HepG2 (cell line): Measurements from ENCODE around the gene SLC1A2. TPM values are rescaled to one million over a fixed set of nuclear protein-coding genes. Genes with fewer than 3 reads are reported as not detected.

ENCODE experiments used
- ATAC-seq: fragments of 200-7000 bp; cut with Tn5 transposase; 3 replicates; pipeline ENCODE4 v1.9.1; 2020; ENCODE audit warnings: mild to moderate bottlenecking, moderate library complexity
- BruUV-seq: library from RNA; stranded (reverse); fragments of 400-500 nt; replicated peaks from 2 replicates; lab custom pipeline; 2021; lab: Mats Ljungman, UMichigan
- CTCF ChIA-PET: fragments of 300-600 bp; formaldehyde crosslinking; extraction: SDS; loops from one replicate; lab custom pipeline; 2021; ENCODE audit warnings: low total read pairs, inconsistent platforms, low intra/inter-chr PET ratio; lab: Yijun Ruan, JAX
- POLR2A ChIA-PET: fragments of 350-600 bp; sonication (Branson Sonifier 250); formaldehyde crosslinking; loops from one replicate; lab custom pipeline; 2020; ENCODE audit warnings: antibody characterized with exemption, inconsistent platforms; lab: Yijun Ruan, JAX
- DNase-seq: peaks from one replicate; pipeline ENCODE4 v3.0.0-alpha.2; 2015; ENCODE audit warnings: low spot score
- FAIRE-seq: peaks from 3 replicates; lab custom pipeline; 2011; peaks lifted over from hg19 to GRCh38; lab: Jason Lieb, UNC
- H2AFZ ChIP-seq: one replicate; pipeline ENCODE4 v1.6.1; 2011; ENCODE audit warnings: low read length, inconsistent platforms
- H3K27ac ChIP-seq: fragments of 300-600 bp; 3 replicates; pipeline ENCODE4 v1.8.0; 2011; ENCODE audit warnings: mixed run types, mild to moderate bottlenecking, mixed read lengths, low read length, inconsistent platforms; ENCODE audit not compliant: insufficient read depth; ENCODE audit errors: extremely low read length
- H3K27me3 ChIP-seq, 2 experiments: fragments of 200-600 bp in 1 of 2; 2 replicates in 1 of 2; 3 replicates in 1 of 2; pipeline versions ENCODE4 v1.6.0 to v1.8.0; 2011; ENCODE audit warnings: low read length in 2 of 2, mild to moderate bottlenecking in 2 of 2, moderate library complexity in 2 of 2, inconsistent platforms in 1 of 2; ENCODE audit not compliant: insufficient read depth in 2 of 2, control insufficient read depth in 1 of 2
- H3K36me3 ChIP-seq, 2 experiments: fragments of 200-600 bp in 1 of 2; replicated peaks in 1 of 2; 2 replicates in 1 of 2; 3 replicates in 1 of 2; pipeline versions ENCODE4 v1.5.1 to v1.8.0; 2011; ENCODE audit warnings: low read length in 2 of 2, inconsistent platforms in 1 of 2; ENCODE audit not compliant: insufficient read depth in 2 of 2, control insufficient read depth in 1 of 2
- H3K4me1 ChIP-seq: 2 replicates; pipeline ENCODE4 v1.5.1; 2012; ENCODE audit warnings: low read length, inconsistent platforms; ENCODE audit not compliant: insufficient read depth
- H3K4me2 ChIP-seq: 2 replicates; pipeline ENCODE4 v1.6.0; 2011; ENCODE audit warnings: low read depth, low read length, inconsistent platforms
- H3K4me3 ChIP-seq, 3 experiments: fragments of 200-600 bp in 1 of 3; sonication (generic), shearing (Covaris generic) in 1 of 3; replicated peaks in 1 of 3; 2 replicates each; pipeline ENCODE4 v1.5.1; 2011 to 2016; ENCODE audit warnings: low read length in 3 of 3, inconsistent platforms in 2 of 3, low read depth in 2 of 3, mild to moderate bottlenecking in 2 of 3, control low read depth in 1 of 3, mixed read lengths in 1 of 3; ENCODE audit not compliant: insufficient read depth in 1 of 3
- H3K79me2 ChIP-seq: one replicate; pipeline ENCODE4 v1.6.1; 2011; ENCODE audit warnings: low read length, inconsistent platforms; ENCODE audit not compliant: insufficient read depth
- H3K9ac ChIP-seq: 2 replicates; pipeline ENCODE4 v1.6.0; 2011; ENCODE audit warnings: mild to moderate bottlenecking, low read depth, low read length, inconsistent platforms; ENCODE audit not compliant: insufficient read depth
- H3K9me3 ChIP-seq: 2 replicates; pipeline ENCODE4 v1.5.1; 2012; ENCODE audit warnings: mild to moderate bottlenecking, low read length
- H4K20me1 ChIP-seq: 2 replicates; pipeline ENCODE4 v1.6.0; 2011; ENCODE audit warnings: inconsistent platforms, mild to moderate bottlenecking, low read length, moderate library complexity; ENCODE audit not compliant: insufficient read depth
- ADNP ChIP-seq: sonication (generic); formaldehyde crosslinking; IDR thresholded peaks from 2 replicates; pipeline ENCODE4 v1.4.0; 2020; ENCODE audit warnings: missing genetic modification reagents
- BCL6 ChIP-seq: IDR thresholded peaks from 2 replicates; pipeline ENCODE4 v1.6.1; 2016; ENCODE audit warnings: missing genetic modification reagents, missing compliant biosample characterization
- EP300 ChIP-seq, 3 experiments: sonication (generic) in 1 of 3; formaldehyde crosslinking in 1 of 3; IDR thresholded peaks; 2 replicates each; pipeline versions ENCODE4 v1.5.1 to v1.6.1; 2011 to 2020; ENCODE audit warnings: low read depth in 2 of 3, low read length in 2 of 3, borderline replicate concordance in 1 of 3, improper control_type of control experiment in 1 of 3, mild to moderate bottlenecking in 1 of 3, missing genetic modification reagents in 1 of 3, moderate library complexity in 1 of 3
- FOXK1 ChIP-seq: sonication (generic); formaldehyde crosslinking; IDR thresholded peaks from 2 replicates; pipeline ENCODE4 v1.4.0; 2020; ENCODE audit warnings: low read depth, missing genetic modification reagents, borderline replicate concordance
- FOXP1 ChIP-seq, 2 experiments: fragments of 450-650 bp in 1 of 2; IDR thresholded peaks; 2 replicates each; pipeline ENCODE4 v1.6.1; 2017 to 2018; ENCODE audit warnings: antibody characterized with exemption in 1 of 2
- HOXA3 ChIP-seq: sonication (generic); formaldehyde crosslinking; IDR thresholded peaks from 2 replicates; pipeline ENCODE4 v1.5.0; 2020; ENCODE audit warnings: missing genetic modification reagents
- MBNL3 ChIP-seq: fragments of 250-450 bp; sonication (Bioruptor Pico); conservative IDR thresholded peaks from 2 replicates; pipeline ENCODE4 v1.8.0; 2022; ENCODE audit warnings: mild to moderate bottlenecking, inconsistent platforms
- MIER3 ChIP-seq: IDR thresholded peaks from 2 replicates; pipeline ENCODE4 v1.6.1; 2016; ENCODE audit warnings: missing compliant biosample characterization, borderline replicate concordance
- MXD4 ChIP-seq: IDR thresholded peaks from 2 replicates; pipeline ENCODE4 v1.6.1; 2016; ENCODE audit warnings: mild to moderate bottlenecking, missing biosample characterization, missing genetic modification reagents
- NFKBIZ ChIP-seq: IDR thresholded peaks from 2 replicates; pipeline ENCODE4 v1.6.1; 2018; ENCODE audit warnings: missing genetic modification reagents, missing compliant biosample characterization
- NR2F2 ChIP-seq: IDR thresholded peaks from 2 replicates; pipeline ENCODE4 v1.6.1; 2012; ENCODE audit warnings: low read depth, inconsistent platforms, borderline replicate concordance
- PHB2 ChIP-seq: fragments of 450-650 bp; IDR thresholded peaks from 2 replicates; pipeline ENCODE4 v1.6.1; 2018; ENCODE audit not compliant: partially characterized antibody
- RORA ChIP-seq: sonication (generic); formaldehyde crosslinking; IDR thresholded peaks from 2 replicates; pipeline ENCODE4 v1.5.0; 2020; ENCODE audit warnings: mild to moderate bottlenecking, missing genetic modification reagents, moderate library complexity
- RXRB ChIP-seq: IDR thresholded peaks from 2 replicates; pipeline ENCODE4 v1.6.1; 2016; ENCODE audit warnings: borderline replicate concordance, missing genetic modification reagents, missing compliant biosample characterization
- SIN3B ChIP-seq: fragments of 150-350 bp; IDR thresholded peaks from 2 replicates; pipeline ENCODE4 v1.6.1; 2014; ENCODE audit warnings: low read length
- ZBTB10 ChIP-seq: sonication (generic); formaldehyde crosslinking; IDR thresholded peaks from 2 replicates; pipeline ENCODE4 v1.4.0; 2020; ENCODE audit warnings: missing genetic modification reagents, borderline replicate concordance
- ZNF143 ChIP-seq: sonication (generic); formaldehyde crosslinking; IDR thresholded peaks from 2 replicates; pipeline ENCODE4 v1.4.0; 2020; ENCODE audit warnings: missing genetic modification reagents
- ZNF766 ChIP-seq: sonication (generic); formaldehyde crosslinking; IDR thresholded peaks from 2 replicates; pipeline ENCODE4 v1.5.0; 2020; ENCODE audit warnings: missing genetic modification reagents, borderline replicate concordance
- ZNF850 ChIP-seq: sonication (generic); formaldehyde crosslinking; conservative IDR thresholded peaks from 2 replicates; pipeline ENCODE4 v1.9.0; 2021; ENCODE audit warnings: mild to moderate bottlenecking, missing genetic modification reagents
- WGBS: methylation state at CpG from one replicate; pipeline ENCODE4 v1.1.6; 2017; ENCODE audit warnings: low lambda C conversion rate; 5-methylcytosine and 5-hydroxymethylcytosine counted together
- in situ Hi-C: cut with HindIII; loops from 2 replicates; pipeline ENCODE4 v1.10.0; 2017; ENCODE audit warnings: low pct_unique_long_range_greater_than_20kb; ENCODE audit not compliant: extremely low pct_ligation_motif_present
- intact Hi-C: fragments of 100-400 bp; cut with micrococcal nuclease; formaldehyde crosslinking; loops from one replicate; pipeline ENCODE4 v1.10.0; 2022; ENCODE audit not compliant: unreplicated experiment
- polyA plus RNA-seq, 8 experiments: library from polyadenylated mRNA; depleted of rRNA in 3 of 8; stranded (reverse) in 7 of 8; unstranded in 1 of 8; fragments of >200 nt; fragmentation: Illumina TruSeq in 4 of 8; extraction: Trizol in 4 of 8; gene quantifications; 2 replicates each; pipeline versions ENCODE4 v1.2.1 to v1.2.3, GENCODE V29; 2011 to 2016; ENCODE audit warnings: low read depth in 4 of 8, missing spikeins in 1 of 8, mixed read lengths in 1 of 8; ENCODE audit not compliant: insufficient read depth in 1 of 8
- total RNA-seq, 5 experiments: library from RNA; depleted of rRNA; stranded (reverse); fragments of >200 nt; fragmentation: Illumina TruSeq; extraction: Trizol; gene quantifications; 2 replicates each; pipeline ENCODE4 v1.2.3, GENCODE V29; 2016; ENCODE audit warnings: low read depth in 1 of 5

The SLC1A2 gene
- total and polyA plus RNA-seq, 2 of the 13 experiments (the other 11 are each of a cell fraction or from before 2014, with no cell fraction given) = 23.2 to 43.2 TPM

- peak; percentile 76 for DNase-seq
- peaks cover 0 to 9% of the 10 kb centered on the region in 2 experiments; a peak in 2 of 5 replicates for H3K36me3 ChIP-seq
- peak overlapping the region; percentile 59 to 66 (median 64) for H3K4me3 ChIP-seq
- peaks cover 86% of the 10 kb centered on the region for H3K4me1 ChIP-seq
- no peak overlapping the region for H2AFZ ChIP-seq
- H3K27me3 ChIP-seq = no peaks in the 10 kb centered on the region
- ChIA-PET CTCF (no interaction called here), POLR2A (interaction anchor here (0.6 to 3.0 kb wide), 16 partner anchors 9 to 758 kb away, joined by 3 to 22 read pairs (median 6); partner anchors contain the start of genes APIP and PDHX)
- no peaks in the 10 kb centered on the region for H3K9me3 ChIP-seq
- intact Hi-C loops = loop anchor here (1.0 kb wide), 1 partner anchor 32 kb away; no protein-coding TSS in a partner anchor
- BruUV-seq = TSS peak; percentile 87
- FAIRE-seq = peak; percentile 21
- peaks cover 13% of the 10 kb centered on the region for H3K79me2 ChIP-seq
- H3K4me2 ChIP-seq = peak overlapping the region; percentile 72
- no peaks in the 10 kb centered on the region for H4K20me1 ChIP-seq
- peak overlapping the region; percentile 86 for H3K9ac ChIP-seq
- in situ Hi-C loops = no loop called here
- WGBS = 0% methylated on average over 3 of the region's 3 CpGs
- ATAC-seq = peak; percentile 41
- peak overlapping the region; percentile 96 for H3K27ac ChIP-seq
- TF ChIP-seq HOXA3 (CRISPR knock-in tag) = no peak
- no peak for TF ChIP-seq ADNP (CRISPR knock-in tag)
- TF ChIP-seq SIN3B = no peak
- TF ChIP-seq RORA = no peak
- TF ChIP-seq PHB2 = no peak
- peak; percentile 88 for TF ChIP-seq RXRB (CRISPR knock-in tag)
- peak; percentile 73; the same call in 1 of the 2 replicates for TF ChIP-seq FOXK1 (CRISPR knock-in tag)
- no peak for TF ChIP-seq ZNF850 (CRISPR knock-in tag)
- TF ChIP-seq ZNF143 = no peak
- no peak for TF ChIP-seq ZNF766
- peak; percentile 76 for TF ChIP-seq BCL6
- 0 out of 2 replicates have a peak, but pooled peaks have one; percentile 61 for TF ChIP-seq NR2F2
- no peak for TF ChIP-seq MBNL3 (CRISPR knock-in tag)
- TF ChIP-seq NFKBIZ (CRISPR knock-in tag) = no peak
- TF ChIP-seq MXD4 (CRISPR knock-in tag) = no peak
- TF ChIP-seq EP300 (IDR thresholded peaks at IDR 0.05; ENCODE audit: low read depth in 2 of 2, low read length in 2 of 2) = peak in 1 of 2 experiments; percentile 86; a peak in 2 of 4 replicates
- no peak for TF ChIP-seq EP300 (CRISPR knock-in tag; IDR thresholded peaks at IDR 0.05; ENCODE audit: borderline replicate concordance)
- TF ChIP-seq ZBTB10 (CRISPR knock-in tag) = no peak
- 0 out of 2 replicates have a peak, but pooled peaks have one; percentile 25 for TF ChIP-seq MIER3
- TF ChIP-seq FOXP1 (IDR thresholded peaks at IDR 0.05) = no peak
- peak; percentile 78 for TF ChIP-seq FOXP1 (CRISPR knock-in tag; IDR thresholded peaks at IDR 0.05)
Measured at GRCh38 chr11:35359321-35360054, 59.9 kb downstream of the SLC1A2 start.
